ENCODE results near the gene ETF1.

Gene ETF1

GRCh38 chr5:138459311-138459933 lies 83.6 kb downstream of the ETF1 start:
- DNase-seq, result no peak

DNA sequence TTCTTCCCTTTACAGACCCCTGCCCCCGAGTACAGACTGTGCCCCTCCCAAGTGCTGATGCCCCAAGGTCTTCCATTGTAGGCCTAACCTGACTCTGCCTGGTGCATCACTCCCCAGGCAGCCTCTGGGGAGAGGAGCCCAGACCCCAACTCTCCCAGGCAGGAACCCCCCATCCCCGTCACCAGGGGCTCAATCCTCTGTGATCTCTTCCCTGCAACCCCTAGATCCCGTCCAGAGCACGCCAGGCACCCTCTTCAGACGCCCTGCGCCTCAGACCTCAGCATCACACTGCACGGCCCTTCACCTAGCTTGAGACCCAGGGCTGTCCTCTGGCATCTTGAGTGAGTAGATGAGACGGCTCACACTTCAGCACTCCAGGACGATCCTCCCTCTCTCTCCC lies 84.2 kb downstream of the ETF1 start:
- no peak for DNase-seq

DNA sequence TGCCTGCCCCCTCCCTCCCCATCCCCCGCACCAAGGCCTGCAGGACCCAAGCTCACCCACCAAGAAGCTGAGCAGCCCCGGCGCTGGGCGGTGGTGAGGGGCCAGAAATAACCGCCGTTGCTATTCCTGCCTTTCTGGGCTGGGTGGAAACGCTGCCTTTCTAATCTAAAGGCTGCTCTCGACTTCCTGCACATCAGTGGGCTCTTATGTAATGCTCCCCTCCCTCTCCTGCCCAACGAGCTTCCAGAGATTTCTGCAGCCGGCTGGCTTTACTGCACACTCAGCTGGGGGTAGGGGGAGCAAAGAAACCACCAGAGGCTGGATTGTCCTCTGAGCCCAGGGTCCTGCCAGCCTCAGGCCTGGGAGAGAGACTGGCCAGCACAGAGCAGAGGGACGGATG lies 84.7 kb downstream of the ETF1 start:
- no peak for DNase-seq

DNA sequence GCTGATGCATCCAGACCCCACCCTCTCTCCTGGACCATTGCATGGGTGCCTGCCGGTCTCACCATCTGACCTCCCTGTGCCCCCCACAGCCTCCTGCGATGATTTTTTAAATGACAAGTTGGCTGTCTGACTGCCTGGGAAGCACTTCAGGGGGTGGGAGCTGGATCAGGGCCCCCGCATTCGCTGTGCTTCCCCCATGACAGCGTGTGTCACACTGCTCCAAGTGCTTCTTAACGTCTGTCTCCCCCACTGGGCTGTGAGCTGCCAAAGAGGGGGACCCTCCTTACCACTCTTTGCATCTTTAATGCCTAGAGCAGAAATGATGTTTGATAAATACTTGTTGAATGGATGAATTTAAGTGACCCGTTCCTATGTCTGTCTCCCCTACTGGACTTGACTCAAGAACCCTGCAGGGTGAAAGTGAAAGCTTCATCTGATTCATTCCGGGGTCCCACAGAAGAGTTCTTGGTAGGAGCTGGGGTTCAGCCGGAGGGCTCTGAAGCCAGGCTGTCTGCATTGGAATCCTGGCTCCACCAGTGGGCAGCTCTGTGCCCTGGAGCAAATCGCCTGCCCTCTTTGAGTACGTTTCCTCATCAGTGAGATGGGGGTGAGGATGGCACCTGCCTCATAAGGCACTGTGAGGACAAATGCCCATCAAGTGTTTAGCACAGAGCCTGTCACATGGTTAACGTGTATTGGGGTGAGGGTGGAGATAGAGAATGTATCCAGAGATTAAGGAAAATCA lies 85.3 kb downstream of the ETF1 start:
- no peak for DNase-seq

Measured in NCI-H1436 treated with DMSO at 0.1 percent for 48 hours (cell line).